Measurements from ENCODE around the gene STK24.

The STK24 gene

DNA sequence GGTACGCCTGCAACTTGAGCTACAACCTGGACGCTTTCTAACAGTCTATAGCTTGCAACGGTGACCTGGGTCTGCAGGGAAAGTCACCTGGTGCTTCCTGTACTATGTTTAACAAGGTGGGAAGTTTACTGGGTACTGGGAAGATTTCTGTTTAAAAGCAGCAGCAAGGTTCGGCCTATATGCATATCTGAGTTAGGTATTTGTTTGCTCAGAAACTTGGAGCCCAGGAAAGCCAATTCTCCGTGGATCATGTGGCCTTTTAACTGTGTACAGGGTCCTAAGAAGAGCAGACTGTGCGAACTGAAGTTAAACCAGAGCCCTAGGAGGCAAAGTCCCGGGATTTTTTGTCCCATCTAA is 103.1 kb downstream of the STK24 start:
- ATAC-seq, result no peak
- TF ChIP-seq ISL1 (CRISPR knock-in tag; IDR thresholded peaks at IDR 0.05), result no peak
- no peak for TF ChIP-seq ESRRG (CRISPR knock-in tag; IDR thresholded peaks at IDR 0.05)
- TF ChIP-seq, protein P1, sequence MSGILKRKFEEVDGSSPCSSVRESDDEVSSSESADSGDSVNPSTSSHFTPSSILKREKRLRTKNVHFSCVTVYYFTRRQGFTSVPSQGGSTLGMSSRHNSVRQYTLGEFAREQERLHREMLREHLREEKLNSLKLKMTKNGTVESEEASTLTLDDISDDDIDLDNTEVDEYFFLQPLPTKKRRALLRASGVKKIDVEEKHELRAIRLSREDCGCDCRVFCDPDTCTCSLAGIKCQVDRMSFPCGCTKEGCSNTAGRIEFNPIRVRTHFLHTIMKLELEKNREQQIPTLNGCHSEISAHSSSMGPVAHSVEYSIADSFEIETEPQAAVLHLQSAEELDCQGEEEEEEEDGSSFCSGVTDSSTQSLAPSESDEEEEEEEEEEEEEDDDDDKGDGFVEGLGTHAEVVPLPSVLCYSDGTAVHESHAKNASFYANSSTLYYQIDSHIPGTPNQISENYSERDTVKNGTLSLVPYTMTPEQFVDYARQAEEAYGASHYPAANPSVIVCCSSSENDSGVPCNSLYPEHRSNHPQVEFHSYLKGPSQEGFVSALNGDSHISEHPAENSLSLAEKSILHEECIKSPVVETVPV (CRISPR knock-in tag; IDR thresholded peaks at IDR 0.05), result no peak
- TF ChIP-seq ZC3H10 (CRISPR knock-in tag; IDR thresholded peaks at IDR 0.05), result no peak
- no peak for TF ChIP-seq GLIS3 (CRISPR knock-in tag; IDR thresholded peaks at IDR 0.05)
- TF ChIP-seq, protein P2, sequence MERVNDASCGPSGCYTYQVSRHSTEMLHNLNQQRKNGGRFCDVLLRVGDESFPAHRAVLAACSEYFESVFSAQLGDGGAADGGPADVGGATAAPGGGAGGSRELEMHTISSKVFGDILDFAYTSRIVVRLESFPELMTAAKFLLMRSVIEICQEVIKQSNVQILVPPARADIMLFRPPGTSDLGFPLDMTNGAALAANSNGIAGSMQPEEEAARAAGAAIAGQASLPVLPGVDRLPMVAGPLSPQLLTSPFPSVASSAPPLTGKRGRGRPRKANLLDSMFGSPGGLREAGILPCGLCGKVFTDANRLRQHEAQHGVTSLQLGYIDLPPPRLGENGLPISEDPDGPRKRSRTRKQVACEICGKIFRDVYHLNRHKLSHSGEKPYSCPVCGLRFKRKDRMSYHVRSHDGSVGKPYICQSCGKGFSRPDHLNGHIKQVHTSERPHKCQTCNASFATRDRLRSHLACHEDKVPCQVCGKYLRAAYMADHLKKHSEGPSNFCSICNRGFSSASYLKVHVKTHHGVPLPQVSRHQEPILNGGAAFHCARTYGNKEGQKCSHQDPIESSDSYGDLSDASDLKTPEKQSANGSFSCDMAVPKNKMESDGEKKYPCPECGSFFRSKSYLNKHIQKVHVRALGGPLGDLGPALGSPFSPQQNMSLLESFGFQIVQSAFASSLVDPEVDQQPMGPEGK (CRISPR knock-in tag; IDR thresholded peaks at IDR 0.05; ENCODE audit: borderline replicate concordance), result no peak
- no peak for TF ChIP-seq TCF4 (CRISPR knock-in tag; IDR thresholded peaks at IDR 0.05; ENCODE audit: borderline replicate concordance)
- TF ChIP-seq, protein P3, sequence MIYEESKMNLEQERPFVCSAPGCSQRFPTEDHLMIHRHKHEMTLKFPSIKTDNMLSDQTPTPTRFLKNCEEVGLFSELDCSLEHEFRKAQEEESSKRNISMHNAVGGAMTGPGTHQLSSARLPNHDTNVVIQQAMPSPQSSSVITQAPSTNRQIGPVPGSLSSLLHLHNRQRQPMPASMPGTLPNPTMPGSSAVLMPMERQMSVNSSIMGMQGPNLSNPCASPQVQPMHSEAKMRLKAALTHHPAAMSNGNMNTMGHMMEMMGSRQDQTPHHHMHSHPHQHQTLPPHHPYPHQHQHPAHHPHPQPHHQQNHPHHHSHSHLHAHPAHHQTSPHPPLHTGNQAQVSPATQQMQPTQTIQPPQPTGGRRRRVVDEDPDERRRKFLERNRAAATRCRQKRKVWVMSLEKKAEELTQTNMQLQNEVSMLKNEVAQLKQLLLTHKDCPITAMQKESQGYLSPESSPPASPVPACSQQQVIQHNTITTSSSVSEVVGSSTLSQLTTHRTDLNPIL (CRISPR knock-in tag; IDR thresholded peaks at IDR 0.05; ENCODE audit: low read depth), result no peak
- TF ChIP-seq, protein P4, sequence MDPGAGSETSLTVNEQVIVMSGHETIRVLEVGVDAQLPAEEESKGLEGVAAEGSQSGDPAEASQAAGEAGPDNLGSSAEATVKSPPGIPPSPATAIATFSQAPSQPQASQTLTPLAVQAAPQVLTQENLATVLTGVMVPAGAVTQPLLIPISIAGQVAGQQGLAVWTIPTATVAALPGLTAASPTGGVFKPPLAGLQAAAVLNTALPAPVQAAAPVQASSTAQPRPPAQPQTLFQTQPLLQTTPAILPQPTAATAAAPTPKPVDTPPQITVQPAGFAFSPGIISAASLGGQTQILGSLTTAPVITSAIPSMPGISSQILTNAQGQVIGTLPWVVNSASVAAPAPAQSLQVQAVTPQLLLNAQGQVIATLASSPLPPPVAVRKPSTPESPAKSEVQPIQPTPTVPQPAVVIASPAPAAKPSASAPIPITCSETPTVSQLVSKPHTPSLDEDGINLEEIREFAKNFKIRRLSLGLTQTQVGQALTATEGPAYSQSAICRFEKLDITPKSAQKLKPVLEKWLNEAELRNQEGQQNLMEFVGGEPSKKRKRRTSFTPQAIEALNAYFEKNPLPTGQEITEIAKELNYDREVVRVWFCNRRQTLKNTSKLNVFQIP (CRISPR knock-in tag; IDR thresholded peaks at IDR 0.05; ENCODE audit: borderline replicate concordance, low read depth), result no peak
- TF ChIP-seq SNAI2 (CRISPR knock-in tag; IDR thresholded peaks at IDR 0.05), result no peak
- no peak for TF ChIP-seq ZNF8 (CRISPR knock-in tag; IDR thresholded peaks at IDR 0.05)

DNA sequence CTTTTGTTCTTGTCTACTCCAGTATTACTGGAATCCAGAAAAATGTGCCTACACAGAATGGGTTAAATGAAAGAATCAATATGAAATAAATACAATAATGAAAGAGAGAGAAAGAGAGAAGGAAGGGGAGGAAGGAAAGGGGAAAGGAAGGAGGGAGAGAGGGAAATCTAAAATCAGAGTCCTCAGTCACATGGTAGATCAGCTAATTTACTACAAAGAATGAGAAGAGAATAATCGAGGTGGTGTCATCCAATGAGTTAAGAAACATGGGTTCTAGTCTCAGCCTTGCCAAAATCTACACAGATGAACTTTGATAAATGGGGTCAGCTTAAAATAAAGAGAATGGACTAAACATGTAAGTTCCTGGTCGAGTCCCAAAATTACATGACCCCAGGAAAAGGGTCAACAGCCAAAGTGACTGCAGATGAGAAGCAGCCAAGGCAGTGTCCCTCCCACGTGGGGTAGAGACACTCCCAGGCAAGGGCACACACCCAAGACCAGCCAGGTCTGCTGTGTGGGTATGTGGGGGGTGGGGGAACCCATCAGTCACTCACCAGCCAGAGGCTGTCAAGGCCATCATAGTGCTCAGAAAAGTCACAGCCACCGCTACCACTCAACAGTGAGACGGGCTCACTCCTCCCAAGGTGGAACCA is 103.6 kb downstream of the STK24 start:
- ATAC-seq, result no peak
- TF ChIP-seq BACH2 (CRISPR knock-in tag; IDR thresholded peaks at IDR 0.05; ENCODE audit: borderline replicate concordance) (no peak), TCF4 (CRISPR knock-in tag; IDR thresholded peaks at IDR 0.05; ENCODE audit: borderline replicate concordance) (no peak), ZNF70 (CRISPR knock-in tag; IDR thresholded peaks at IDR 0.05) (no peak), CSDC2 (CRISPR knock-in tag; IDR thresholded peaks at IDR 0.05) (no peak), ZNF565 (CRISPR knock-in tag; conservative IDR thresholded peaks at IDR 0.05; ENCODE audit: low read depth) (no peak), OSR1 (CRISPR knock-in tag; IDR thresholded peaks at IDR 0.05) (no peak), ZFP3 (CRISPR knock-in tag; IDR thresholded peaks at IDR 0.05) (no peak), ZNF8 (CRISPR knock-in tag; IDR thresholded peaks at IDR 0.05) (no peak), TOX (CRISPR knock-in tag; IDR thresholded peaks at IDR 0.05; ENCODE audit: borderline replicate concordance) (no peak), RARB (CRISPR knock-in tag; IDR thresholded peaks at IDR 0.05) (no peak), ESRRG (CRISPR knock-in tag; IDR thresholded peaks at IDR 0.05) (no peak), ZFP30 (CRISPR knock-in tag; IDR thresholded peaks at IDR 0.05) (no peak), ARNTL (CRISPR knock-in tag; IDR thresholded peaks at IDR 0.05; ENCODE audit: borderline replicate concordance, low read depth) (no peak)
- TF ChIP-seq, protein P1 (CRISPR knock-in tag; IDR thresholded peaks at IDR 0.05), result no peak
- TF ChIP-seq, protein P3 (CRISPR knock-in tag; IDR thresholded peaks at IDR 0.05; ENCODE audit: low read depth), result no peak
- TF ChIP-seq, protein P2 (CRISPR knock-in tag; IDR thresholded peaks at IDR 0.05; ENCODE audit: borderline replicate concordance), result no peak
- TF ChIP-seq, protein P5, sequence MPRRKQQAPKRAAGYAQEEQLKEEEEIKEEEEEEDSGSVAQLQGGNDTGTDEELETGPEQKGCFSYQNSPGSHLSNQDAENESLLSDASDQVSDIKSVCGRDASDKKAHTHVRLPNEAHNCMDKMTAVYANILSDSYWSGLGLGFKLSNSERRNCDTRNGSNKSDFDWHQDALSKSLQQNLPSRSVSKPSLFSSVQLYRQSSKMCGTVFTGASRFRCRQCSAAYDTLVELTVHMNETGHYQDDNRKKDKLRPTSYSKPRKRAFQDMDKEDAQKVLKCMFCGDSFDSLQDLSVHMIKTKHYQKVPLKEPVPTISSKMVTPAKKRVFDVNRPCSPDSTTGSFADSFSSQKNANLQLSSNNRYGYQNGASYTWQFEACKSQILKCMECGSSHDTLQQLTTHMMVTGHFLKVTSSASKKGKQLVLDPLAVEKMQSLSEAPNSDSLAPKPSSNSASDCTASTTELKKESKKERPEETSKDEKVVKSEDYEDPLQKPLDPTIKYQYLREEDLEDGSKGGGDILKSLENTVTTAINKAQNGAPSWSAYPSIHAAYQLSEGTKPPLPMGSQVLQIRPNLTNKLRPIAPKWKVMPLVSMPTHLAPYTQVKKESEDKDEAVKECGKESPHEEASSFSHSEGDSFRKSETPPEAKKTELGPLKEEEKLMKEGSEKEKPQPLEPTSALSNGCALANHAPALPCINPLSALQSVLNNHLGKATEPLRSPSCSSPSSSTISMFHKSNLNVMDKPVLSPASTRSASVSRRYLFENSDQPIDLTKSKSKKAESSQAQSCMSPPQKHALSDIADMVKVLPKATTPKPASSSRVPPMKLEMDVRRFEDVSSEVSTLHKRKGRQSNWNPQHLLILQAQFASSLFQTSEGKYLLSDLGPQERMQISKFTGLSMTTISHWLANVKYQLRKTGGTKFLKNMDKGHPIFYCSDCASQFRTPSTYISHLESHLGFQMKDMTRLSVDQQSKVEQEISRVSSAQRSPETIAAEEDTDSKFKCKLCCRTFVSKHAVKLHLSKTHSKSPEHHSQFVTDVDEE (CRISPR knock-in tag; IDR thresholded peaks at IDR 0.05), result no peak
- TF ChIP-seq, protein P4 (CRISPR knock-in tag; IDR thresholded peaks at IDR 0.05; ENCODE audit: borderline replicate concordance, low read depth), result no peak
